Measurements from ENCODE around the gene HSFX3.
"Not testable (repeated sequence)": the region's sequence is repeated elsewhere in the genome, so short reads cannot be mapped to it uniquely, and the experiment has no call there.

The HSFX3 gene

DNA sequence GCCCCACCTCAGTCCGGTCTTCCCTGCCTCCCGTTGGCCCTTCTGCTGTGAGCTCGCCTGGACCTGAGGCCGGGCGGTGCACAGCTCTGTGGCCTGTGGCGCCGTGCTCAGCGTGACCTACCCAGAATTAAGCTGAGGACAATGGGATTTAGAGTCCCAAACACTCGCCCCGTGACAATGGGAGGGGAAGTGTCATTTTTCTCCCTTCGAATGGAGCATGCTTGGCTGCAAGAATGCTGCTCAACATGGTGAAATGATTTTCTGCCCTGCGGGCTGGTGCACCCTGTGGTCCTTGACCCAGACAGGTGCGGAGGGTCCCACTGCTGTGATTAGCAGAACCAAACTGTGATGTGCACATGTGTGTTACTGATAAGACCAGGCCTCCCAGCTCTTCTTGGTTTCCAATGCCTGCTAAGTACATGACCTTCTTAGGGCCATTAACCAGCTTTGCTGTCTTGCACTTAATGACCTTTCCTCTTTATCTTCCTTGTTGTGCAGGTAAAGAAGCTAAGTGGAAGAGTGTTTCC, 8.1 kb downstream of the HSFX3 start:
- FAIRE-seq: no peak

DNA sequence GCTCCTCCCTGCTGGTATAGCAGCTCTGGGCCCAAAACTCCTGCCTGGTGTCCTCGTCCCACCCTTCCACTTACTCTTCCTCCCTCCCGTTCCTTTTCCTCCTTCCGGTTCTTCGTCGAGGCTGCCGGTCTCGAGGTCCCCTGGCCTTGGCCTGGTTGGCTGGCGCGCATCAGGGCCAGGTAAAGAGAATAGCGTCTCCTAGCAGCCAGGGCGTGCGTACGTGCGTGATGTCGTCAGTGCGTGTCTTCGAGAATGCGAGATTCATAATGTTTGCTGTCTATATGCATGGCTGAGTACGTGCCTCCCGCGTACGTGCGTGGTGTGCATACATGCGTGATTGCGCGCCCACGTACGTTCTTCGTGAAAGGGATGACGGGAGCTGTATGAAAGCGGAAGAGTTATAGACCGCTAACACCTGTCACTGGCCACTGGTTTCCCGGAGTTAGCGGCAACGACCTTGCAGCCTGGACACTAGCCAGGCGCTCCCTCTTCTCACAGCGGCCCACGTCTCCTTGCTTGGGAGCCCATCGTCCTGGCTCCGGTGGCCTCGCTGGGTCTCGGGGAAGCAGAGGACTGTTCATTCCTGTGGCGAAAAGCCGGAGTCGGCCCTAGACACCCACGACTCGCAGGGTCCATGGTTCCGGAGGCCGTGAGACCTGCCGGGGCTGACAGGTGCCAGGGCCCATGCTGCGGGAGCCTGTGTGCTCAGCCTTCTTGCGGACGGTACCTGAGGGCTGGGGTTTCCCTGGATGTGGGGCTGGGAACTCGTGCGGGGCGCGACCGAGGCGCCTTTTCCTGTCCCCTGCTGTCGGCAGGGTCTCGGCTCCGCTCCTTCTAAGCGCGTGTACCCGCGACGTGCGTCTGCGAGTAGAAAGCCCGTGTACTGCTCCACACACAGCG, 8.9 kb downstream of the HSFX3 start, which contains the start of gene EOLA1:
TSS of gene EOLA1 (plus strand) at position 392 of the 900 bp plus-strand sequence. CDS start 4,619 bp downstream, outside the sequence.
- FAIRE-seq: peak; percentile 98

DNA sequence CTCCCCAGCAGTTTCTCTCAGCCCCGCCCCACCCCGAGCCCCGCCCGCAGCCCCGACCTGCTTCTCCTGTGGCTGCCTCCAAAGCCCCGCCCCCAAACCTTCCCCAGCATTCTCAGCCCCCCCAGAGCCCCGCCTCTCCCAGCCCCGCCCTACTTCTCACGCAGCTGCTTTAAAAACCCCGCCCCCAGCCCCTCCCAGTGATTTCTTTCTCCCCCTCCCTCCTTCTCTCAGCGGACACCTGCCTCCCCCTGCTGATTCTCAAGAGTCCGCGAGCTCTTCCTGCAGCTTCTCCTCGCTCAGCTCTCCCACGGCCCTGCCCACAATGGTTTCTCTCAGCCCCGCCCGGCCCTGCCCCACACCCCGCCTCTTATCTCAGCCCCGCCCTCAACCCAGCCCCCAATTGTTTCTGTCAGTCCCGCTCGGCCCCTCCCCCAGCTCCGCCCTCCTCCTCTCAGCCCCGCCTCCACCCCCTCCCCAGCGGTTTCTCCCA, 9.5 kb downstream of the HSFX3 start:
- FAIRE-seq: no peak

DNA sequence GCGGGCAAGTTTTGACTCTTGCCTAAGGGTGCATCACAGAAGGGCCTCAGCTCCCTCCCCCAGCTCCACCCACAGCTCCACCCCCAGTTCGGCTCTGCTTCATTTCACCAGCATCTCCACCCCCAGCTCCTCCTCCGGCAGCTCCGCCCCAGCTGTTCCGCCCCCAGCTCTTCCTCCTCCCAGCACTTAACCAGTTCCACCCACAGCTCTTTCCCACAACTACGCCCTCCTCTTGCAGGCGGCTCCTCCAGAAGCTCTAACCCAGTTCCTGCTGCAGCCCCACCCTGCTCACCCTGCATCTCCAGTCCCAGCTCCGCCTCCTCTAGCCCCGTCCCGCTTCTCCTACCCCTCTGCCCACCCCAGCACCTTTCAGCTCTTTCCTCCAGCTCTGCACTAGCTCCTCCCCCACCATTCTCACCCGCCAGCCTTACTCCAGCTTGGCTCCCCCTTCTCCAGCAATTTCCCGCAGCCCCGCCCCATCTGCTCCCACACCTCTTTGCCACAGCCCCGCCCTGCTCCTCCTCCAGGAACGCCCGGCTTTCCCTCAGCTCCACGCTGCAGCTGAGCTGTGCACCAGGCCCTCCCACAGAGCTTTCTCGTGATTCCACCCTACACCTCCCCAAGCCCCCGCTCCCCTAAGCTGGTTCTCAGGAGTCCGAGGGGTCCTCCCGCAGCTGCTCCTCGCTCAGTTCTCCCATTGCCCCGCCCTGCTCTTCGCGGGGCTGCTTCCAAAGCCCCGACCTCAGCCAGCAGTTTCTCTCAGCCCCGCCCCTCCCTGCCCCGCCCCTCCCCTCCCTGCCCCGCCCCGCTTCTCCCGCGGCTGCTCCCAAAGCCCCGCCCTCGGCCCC, 10.2 kb downstream of the HSFX3 start:
- peak; percentile 49 for FAIRE-seq

DNA sequence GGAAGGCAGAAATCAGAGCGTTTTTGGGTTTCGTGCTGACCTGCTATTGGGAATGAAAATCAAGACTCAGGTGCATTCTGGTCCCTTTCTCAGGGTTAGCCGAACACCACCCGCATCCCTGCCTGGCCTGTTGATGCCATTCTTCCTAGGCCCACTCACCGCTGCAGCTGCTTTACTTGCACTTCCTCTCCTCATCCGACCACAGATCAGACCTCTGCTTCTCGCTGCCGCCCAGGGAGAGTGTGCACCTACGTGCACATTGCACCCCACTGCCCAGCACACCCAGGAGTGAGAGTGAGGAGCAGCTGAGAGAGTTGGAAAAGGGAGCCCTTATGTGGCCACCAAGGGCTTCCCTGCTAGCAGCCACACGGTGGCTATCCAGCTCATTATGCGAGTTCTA, 12.2 kb downstream of the HSFX3 start:
- not testable (repeated sequence) for FAIRE-seq

DNA sequence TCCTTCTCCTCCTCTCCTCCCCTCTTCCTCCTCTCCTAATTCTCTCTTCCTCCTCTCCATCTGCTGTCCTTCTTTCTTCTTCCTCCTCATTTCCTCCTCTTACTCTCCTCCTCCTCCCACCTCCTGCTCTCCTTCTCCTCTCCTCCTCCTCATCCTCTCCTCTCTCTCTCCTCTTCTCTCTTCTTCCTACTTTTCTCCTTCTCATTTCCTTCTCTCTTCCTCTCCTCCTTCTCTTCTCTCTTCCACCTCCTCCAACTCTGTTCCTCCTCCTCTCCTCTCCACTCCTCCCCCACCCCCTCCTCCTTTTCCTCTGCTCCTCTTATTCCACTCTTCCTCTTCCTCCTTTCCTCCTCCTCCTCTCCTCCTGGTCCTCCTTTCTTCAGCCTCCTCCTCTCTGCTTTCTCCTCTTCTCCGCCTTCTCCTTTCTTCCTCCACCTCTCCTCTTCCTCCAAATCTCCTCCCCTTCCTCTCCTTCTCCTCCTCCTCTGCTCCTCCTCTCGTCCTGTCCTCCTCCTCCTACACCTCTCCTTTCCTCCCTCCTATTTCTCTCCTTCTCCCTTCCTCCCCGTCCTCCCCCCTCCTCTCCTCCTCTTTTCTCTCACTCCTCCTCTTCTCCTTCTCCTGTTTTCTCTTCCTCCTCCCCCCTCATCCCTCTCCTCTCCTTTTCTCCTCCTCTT, 14.7 kb downstream of the HSFX3 start:
- not testable (repeated sequence) for FAIRE-seq

DNA sequence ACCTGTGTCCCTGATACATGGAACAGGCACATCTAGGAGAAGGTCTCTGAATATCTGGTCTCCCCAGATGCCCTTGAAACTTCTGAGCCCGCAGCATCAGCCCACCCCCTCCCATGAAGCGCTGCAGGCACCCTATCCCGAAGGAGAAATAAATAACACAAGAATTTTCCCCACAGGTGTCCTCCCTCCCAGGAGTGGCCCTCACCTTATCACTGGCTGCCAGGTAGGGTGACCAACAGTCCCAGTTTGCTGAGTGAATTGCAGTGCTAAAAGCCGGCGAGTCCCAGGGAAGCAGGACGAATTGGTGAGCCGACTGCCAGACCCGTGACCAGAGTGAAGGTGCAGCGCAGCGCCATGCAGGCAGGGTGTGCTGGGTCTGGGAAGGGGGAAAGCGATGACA, 15.7 kb downstream of the HSFX3 start:
- FAIRE-seq: not testable (repeated sequence)

DNA sequence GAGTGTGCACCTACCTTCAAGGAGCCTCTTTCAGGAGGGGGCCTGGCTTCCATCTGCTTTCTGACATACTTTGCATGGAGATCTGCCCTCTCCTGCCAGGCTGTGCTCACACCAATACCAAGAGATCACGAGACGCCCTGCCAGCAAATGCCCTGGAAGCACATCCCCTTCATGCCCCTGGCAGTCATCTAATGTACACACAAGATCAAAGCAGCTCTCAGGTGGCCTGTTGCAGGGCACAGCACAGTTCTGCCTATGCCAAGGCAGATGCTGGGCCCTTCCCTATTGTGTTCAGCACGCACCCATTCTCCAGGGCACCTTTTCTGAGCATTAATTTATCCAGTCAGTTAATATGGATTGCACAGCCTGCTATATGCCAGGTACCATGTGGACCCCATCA, 16.9 kb downstream of the HSFX3 start:
- FAIRE-seq: not testable (repeated sequence)

DNA sequence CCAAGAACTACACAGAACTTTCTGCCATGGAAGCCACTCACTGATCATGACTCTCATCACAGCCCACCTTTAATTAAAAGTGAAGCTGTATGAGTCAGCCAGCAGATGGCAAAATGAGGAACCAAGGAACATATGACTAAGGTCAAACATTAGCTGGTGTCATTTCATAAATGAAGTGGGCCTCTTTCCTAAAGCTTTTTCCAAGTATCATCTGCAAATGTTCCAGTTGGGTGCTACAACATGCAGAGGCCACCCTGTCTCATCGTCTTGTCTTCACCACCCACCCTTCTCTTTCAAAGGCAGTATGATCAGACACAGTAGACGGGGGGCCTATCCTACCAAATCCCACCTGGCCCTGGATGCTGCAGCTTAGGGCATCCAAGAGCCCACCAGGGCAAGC, 18.1 kb downstream of the HSFX3 start:
- peak; percentile 87 for FAIRE-seq

DNA sequence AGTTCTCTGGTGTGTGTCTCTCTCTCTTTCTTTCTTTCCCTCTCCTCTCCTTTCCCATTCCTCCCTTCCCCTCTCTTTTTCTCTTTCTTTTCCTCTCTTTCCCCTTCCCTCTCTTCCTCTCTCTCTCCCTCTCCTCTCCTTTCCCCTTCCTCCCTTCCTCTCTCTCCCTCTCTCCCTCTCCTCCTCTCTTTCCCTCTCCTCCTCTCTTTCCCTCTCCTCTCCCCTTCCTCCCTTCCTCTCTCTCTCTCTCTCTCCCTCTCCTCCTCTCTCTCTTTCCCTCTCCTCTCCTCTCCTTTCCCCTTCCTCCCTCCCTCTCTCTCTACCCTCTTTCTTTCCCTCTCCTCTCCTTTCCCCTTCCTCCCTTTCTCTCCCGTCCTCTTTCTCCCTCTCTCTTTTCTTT, 21.3 kb downstream of the HSFX3 start:
- no peak for FAIRE-seq

DNA sequence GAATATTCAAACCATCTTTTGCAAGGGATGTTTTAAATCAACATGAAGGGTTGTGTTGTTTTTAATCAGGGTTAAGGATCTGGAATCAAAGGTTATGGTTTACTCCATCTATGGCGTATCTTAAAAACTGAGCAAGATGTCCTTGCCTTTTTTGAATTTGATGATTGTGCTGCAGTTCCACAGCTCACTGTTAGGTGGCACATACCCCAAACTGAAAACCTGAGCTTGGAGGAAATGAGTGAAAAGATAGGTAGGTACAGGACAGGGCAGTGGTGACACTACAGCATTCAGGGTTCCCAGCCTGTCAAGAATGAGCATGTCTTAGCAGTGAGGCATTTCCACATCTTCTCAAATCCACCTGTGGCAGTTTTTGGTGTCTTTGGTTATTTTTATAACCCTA, 22.0 kb downstream of the HSFX3 start:
- FAIRE-seq: no peak

DNA sequence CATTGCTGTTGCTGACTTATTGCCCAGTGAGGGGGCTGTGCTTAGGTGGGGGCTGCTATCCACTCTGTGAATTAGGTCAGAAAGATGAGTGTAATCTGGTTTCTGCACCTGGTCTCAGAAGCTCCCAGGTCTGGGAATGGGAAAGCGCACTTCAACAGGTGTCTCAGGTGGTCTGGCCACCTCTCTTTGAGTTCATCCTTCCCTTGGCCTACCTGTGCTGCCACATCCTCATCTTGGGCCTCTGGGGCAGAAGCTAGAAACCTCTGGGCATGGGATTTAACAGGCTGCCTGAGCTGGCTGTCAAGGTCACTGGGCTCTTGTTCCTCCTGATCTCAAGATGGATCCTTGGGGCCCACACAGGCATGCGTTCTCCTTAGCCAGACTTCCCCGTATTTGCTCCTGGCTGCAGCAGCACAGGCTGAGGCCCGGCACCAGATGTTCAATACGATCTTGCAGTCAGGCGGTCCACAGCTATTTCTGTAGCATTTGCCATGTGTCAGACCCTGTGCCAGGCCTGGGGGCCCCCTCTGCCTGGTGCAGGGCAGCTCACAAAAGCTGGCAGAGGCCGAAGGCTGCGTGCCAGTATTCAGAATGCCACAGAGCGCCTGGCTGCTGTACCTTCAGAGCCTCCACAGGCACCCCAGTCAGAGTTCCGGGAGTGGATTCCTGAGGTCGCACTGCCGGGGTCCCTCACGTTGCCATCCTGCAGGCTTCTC, 23.2 kb downstream of the HSFX3 start:
- FAIRE-seq: not testable (repeated sequence)

DNA sequence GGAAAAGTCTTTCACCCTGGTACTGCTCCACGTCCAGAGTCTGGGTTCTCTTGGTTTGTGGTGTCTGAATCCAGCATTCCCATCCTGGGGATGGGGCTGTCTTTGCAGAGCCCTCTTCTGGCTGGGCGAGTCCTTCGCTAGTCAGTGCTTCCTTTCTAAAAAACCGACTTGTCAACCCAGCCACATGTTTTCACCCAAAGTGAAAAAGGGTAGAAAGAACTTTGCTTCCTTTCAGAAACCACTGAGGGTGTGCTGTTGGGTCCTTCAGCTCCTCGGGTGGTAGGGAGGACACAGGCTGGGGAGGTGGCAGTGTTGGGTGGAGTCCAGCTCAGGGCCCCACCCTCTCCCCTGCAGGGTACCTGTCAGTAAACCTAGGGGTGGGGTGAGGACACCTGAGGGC, 23.8 kb downstream of the HSFX3 start:
- FAIRE-seq: not testable (repeated sequence)

DNA sequence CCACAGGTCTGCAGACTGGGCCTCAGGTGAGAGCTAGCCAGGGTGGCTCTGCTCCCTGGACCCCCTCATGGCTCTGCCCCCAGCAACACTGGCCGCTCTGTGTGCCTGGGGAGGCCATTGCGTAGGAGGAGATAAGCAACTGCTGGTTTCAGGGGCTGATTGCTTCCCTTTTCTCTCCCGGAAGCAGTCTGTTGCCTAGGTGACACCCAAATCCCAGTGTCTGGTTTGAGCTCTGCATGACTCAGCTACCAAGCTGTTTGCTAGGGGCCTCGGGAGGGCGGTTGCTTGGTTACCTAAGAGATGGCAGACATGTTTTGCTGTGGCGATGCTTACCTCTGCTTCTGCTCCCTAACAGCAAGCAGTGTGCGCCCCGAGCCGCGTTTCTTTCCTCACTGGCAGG, 24.3 kb downstream of the HSFX3 start:
- peak; percentile 99 for FAIRE-seq

DNA sequence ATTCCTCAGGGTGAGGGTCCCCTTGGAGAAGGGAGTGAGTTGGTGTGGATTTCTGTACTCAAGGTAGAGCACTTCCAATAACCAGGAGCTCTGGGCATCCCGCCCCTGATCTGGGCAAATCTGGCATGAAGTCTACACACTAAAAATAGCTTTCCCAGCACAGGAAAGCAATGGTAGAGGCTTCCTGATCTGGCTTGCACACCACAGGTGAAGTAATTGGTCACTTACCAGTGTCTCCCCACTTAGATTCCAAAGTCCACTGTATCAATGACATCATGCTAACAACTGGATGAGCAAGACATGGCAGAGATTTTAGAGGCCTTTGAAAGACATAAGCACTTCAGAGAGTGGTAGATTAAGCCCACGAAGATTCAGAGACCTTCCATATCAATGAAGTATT, 26.8 kb downstream of the HSFX3 start:
- peak; percentile 92 for FAIRE-seq

DNA sequence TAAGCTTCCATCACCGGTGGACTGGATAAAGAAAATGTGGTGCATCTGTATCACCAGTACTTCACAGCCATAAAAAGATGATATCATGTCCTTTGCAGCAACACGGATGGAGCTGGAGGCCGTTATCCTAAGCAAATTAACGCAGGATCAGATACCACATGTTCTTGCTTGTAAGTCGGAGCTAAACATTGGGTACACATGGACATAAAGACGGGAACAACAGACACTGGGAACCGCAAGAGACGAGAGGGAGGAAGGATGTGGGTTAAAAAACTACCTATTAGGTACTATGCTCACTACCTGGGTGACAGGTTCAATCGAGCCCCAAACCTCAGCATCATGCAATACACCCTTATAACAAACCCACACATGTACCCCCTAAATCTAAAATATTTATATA, 28.3 kb downstream of the HSFX3 start:
- no peak for FAIRE-seq

DNA sequence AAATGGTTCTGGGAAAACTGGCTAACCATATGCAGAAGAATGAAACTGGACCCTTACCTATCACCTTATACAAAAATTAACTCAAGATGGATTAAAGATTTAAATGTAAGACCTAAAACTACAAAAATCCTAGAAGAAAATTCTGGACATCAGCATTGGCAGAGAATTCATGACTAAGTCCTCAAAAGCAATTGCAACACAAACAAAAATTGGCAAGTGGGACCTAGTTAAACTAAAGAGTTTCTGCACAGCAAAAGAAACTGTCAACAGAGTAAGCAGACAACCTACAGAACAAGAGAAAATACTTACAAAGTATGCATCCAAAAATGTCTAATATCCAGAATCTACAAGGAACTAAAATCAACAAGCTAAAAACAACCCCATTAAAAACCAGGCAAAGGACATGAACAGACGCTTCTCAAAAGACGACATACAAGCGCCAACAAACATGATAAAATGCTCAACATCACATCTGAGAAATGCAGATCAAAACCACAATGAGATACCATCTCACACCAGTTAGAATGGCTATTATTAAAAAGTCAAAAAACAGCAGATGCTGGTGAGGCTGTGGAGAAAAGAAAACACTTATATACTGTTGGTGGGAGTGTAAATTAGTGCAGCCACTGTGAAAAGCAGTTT, 29.0 kb downstream of the HSFX3 start:
- FAIRE-seq: peak; percentile 36

DNA sequence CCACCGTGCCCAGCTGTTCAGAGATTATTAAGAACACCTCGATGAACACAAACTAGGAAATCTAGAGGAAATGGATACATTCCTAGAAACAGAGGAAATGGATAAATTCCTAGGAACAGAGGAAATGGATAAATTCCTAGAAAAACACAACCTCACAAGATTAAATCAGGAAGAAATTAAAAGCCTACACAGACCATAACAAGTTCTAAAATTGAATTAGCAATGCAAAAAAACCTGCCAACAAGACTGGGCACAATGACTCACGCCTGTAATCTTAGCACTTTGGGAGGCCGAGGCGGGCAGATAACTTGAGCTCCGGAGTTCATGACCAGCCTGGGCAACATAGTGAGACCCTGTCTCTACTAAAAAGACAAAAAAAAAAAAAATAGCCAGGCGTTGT, 31.5 kb downstream of the HSFX3 start:
- peak; percentile 86 for FAIRE-seq

DNA sequence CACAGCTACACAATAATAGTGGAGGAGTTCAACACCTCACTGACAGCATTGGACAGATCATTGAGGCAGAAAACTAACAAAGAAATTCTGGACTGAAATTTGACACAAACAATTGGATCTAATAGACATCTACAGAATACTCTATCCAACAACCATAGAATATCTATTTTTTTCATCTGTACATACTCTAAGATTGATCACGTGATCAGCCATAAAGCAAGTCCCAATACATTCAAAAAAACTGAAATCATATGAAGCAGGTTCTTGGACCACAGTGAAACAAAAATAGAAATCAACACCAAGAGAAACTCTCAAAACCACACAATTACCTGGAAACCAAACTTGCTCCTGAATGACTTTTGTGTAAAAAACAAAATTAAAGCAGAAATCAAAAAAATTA, 32.4 kb downstream of the HSFX3 start:
- FAIRE-seq: no peak

DNA sequence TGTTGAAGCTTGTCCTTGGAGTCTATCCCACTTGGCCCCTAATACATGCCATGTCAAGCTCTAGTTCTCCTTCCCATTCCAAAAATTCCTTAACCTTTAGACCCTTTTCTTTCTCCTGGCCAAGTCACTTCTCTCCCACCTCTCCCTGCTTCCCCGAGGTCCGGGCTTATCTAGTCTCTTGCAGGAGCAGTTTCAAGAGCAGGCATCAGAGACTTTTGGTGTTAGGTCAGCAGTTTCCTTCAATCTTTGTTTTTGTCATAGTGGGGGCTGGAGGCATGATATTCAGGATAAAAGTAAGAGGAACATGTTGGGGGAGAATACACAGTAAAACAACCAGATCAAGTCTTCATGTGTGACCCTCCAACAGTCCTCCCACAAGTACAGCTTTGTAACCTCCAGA, 33.1 kb downstream of the HSFX3 start:
- FAIRE-seq: no peak

DNA sequence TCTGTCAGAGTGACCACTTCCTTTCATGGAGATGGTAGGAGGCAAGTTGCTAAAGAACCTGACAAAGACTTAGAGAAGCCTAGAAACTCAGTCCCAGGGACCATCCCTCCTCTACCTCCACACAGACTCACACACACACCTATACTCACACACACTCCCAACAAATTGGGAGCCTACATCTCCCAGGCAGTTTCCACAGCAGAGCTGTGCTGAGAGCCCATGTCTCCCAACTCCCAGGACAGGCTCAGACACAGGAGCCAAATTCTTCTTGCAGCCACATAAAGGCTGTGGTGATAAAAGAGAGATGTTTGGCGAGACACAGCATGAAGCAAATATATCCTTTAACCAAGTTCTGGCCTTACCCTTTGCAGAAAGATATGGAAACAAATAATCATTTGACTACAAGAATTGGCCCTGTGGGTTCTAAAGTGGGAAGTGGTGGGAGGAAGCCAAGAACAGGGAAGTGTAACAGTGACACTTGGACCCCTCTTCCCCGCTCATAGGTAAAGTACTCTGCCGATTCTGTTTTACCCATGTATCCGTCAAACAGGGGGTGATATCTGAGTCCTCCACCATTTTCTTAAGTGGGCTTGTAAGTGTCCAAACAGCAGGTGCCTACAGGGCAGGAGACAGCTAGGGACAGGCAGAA, 33.6 kb downstream of the HSFX3 start:
- FAIRE-seq: no peak
